H1 (cell line): Measurements from ENCODE around the gene CELA2A. TPM values are rescaled to one million over a fixed set of nuclear protein-coding genes. Genes with fewer than 3 reads are reported as not detected.

Experiments
- CTCF ChIA-PET: fragments of 300-600 bp; sonication (Branson Sonifier 250); formaldehyde crosslinking; loops from one replicate; lab custom pipeline; 2021; ENCODE audit not compliant: partially characterized antibody; lab: Charles Lee
- POLR2A ChIA-PET: fragments of 300-600 bp; sonication (Branson Sonifier 250); formaldehyde crosslinking; loops from one replicate; lab custom pipeline; 2021; ENCODE audit warnings: inconsistent platforms; ENCODE audit not compliant: partially characterized antibody; lab: Charles Lee
- DNase-seq, 2 experiments: peaks; one replicate each; pipeline versions ENCODE4 v3.0.0 to v3.0.0-alpha.2; 2010 to 2022; ENCODE audit warnings: low spot score in 2 of 2, low read depth in 1 of 2, mixed read lengths in 1 of 2
- FAIRE-seq: peaks from 2 replicates; lab custom pipeline; 2011; peaks lifted over from hg19 to GRCh38; lab: Jason Lieb, UNC
- H2AFZ ChIP-seq: 2 replicates; pipeline ENCODE4 v1.8.1; 2012; ENCODE audit warnings: low read length, inconsistent platforms
- H2AK5ac ChIP-seq: 2 replicates; pipeline ENCODE4 v1.6.1; 2013; ENCODE audit warnings: low read depth, low read length
- H2BK120ac ChIP-seq: replicated peaks from 2 replicates; pipeline ENCODE3; 2013; ENCODE audit warnings: low read depth, low read length, inconsistent platforms
- H2BK12ac ChIP-seq: 2 replicates; pipeline ENCODE4 v1.6.1; 2013; ENCODE audit warnings: low read depth, low read length
- H2BK15ac ChIP-seq: 2 replicates; pipeline ENCODE4 v1.6.1; 2013; ENCODE audit warnings: low read length
- H2BK20ac ChIP-seq: 2 replicates; pipeline ENCODE4 v1.6.1; 2013; ENCODE audit warnings: low read length
- H2BK5ac ChIP-seq: 2 replicates; pipeline ENCODE4 v1.6.1; 2013; ENCODE audit warnings: low read depth, low read length
- H3K14ac ChIP-seq: 2 replicates; pipeline ENCODE4 v1.6.1; 2013; ENCODE audit warnings: inconsistent platforms; ENCODE audit not compliant: insufficient read length
- H3K18ac ChIP-seq: 2 replicates; pipeline ENCODE4 v1.6.1; 2013; ENCODE audit warnings: low read length; ENCODE audit errors: extremely low read depth
- H3K23ac ChIP-seq: 2 replicates; pipeline ENCODE4 v1.6.1; 2013; ENCODE audit warnings: inconsistent platforms; ENCODE audit not compliant: insufficient read length
- H3K23me2 ChIP-seq: 2 replicates; pipeline ENCODE4 v1.6.1; 2013; ENCODE audit warnings: low read depth, low read length
- H3K27ac ChIP-seq: 2 replicates; pipeline ENCODE4 v1.6.1; 2011; ENCODE audit warnings: low read depth, low read length, inconsistent platforms
- H3K27me3 ChIP-seq, 4 experiments: replicated peaks in 1 of 4; 1 replicate in 1 of 4; 2 replicates in 3 of 4; pipeline versions ENCODE4 v1.6.1 to v1.8.1; 2011 to 2013; ENCODE audit warnings: low read length in 3 of 4, mild to moderate bottlenecking in 3 of 4, inconsistent platforms in 2 of 4, mixed read lengths in 2 of 4, moderate library complexity in 1 of 4; ENCODE audit not compliant: control insufficient read depth in 3 of 4, insufficient read depth in 3 of 4; ENCODE audit errors: extremely low read depth in 1 of 4
- H3K36me3 ChIP-seq, 4 experiments: 2 replicates each; pipeline versions ENCODE4 v1.6.1 to v1.8.1; 2011 to 2013; ENCODE audit warnings: mild to moderate bottlenecking in 4 of 4, low read length in 3 of 4, moderate library complexity in 2 of 4, control low read depth in 1 of 4, inconsistent platforms in 1 of 4; ENCODE audit not compliant: insufficient read depth in 4 of 4, control insufficient read depth in 2 of 4
- H3K4ac ChIP-seq: replicated peaks from 2 replicates; pipeline ENCODE3; 2013; ENCODE audit warnings: low read length, low read depth, mixed read lengths, inconsistent platforms; ENCODE audit not compliant: insufficient read length
- H3K4me1 ChIP-seq, 4 experiments: replicated peaks in 1 of 4; 1 replicate in 1 of 4; 2 replicates in 3 of 4; pipeline versions ENCODE4 v1.6.1 to v1.8.1; 2011 to 2013; ENCODE audit warnings: low read length in 3 of 4, inconsistent platforms in 2 of 4, mixed read lengths in 1 of 4; ENCODE audit not compliant: insufficient read depth in 4 of 4, control insufficient read depth in 3 of 4
- H3K4me2 ChIP-seq, 2 experiments: 2 replicates each; pipeline versions ENCODE4 v1.6.1 to v1.8.1; 2011 to 2013; ENCODE audit warnings: low read depth in 2 of 2, low read length in 2 of 2, control low read depth in 1 of 2, inconsistent platforms in 1 of 2, mild to moderate bottlenecking in 1 of 2; ENCODE audit not compliant: insufficient read depth in 1 of 2
- H3K4me3 ChIP-seq, 4 experiments: fragments of 200-600, 300-600 bp in 1 of 4; sonication (generic), shearing (Covaris generic), sonication (Bioruptor Twin) in 1 of 4; 2 replicates each; pipeline versions ENCODE4 v1.5.1 to v1.8.1; 2011 to 2016; ENCODE audit warnings: low read length in 4 of 4, low read depth in 3 of 4, control low read depth in 2 of 4, inconsistent platforms in 2 of 4, mild to moderate bottlenecking in 2 of 4, mixed read lengths in 1 of 4, moderate library complexity in 1 of 4; ENCODE audit not compliant: insufficient read depth in 2 of 4; ENCODE audit errors: extremely low read depth in 1 of 4
- H3K56ac ChIP-seq: replicated peaks from 2 replicates; pipeline ENCODE3; 2013; ENCODE audit warnings: low read depth, mild to moderate bottlenecking, mixed read lengths, low read length, inconsistent platforms; ENCODE audit not compliant: insufficient read length
- H3K79me1 ChIP-seq: 2 replicates; pipeline ENCODE4 v1.6.1; 2013; ENCODE audit warnings: low read depth, low read length, control low read depth
- H3K79me2 ChIP-seq, 2 experiments: 2 replicates each; pipeline versions ENCODE4 v1.6.1 to v1.8.1; 2012 to 2013; ENCODE audit warnings: low read length in 2 of 2, mild to moderate bottlenecking in 2 of 2, inconsistent platforms in 1 of 2; ENCODE audit not compliant: insufficient read depth in 2 of 2, control insufficient read depth in 1 of 2
- H3K9ac ChIP-seq, 4 experiments: replicated peaks in 1 of 4; 1 replicate in 1 of 4; 2 replicates in 3 of 4; pipeline versions ENCODE4 v1.6.1 to v1.8.1; 2011 to 2013; ENCODE audit warnings: low read depth in 3 of 4, low read length in 3 of 4, control low read depth in 2 of 4, mild to moderate bottlenecking in 2 of 4, moderate library complexity in 2 of 4, inconsistent platforms in 1 of 4; ENCODE audit errors: extremely low read depth in 1 of 4
- H3K9me3 ChIP-seq, 2 experiments: 2 replicates each; pipeline versions ENCODE4 v1.6.1 to v1.8.1; 2012 to 2013; ENCODE audit warnings: mild to moderate bottlenecking in 2 of 2, moderate library complexity in 2 of 2, control low read depth in 1 of 2, inconsistent platforms in 1 of 2, low read depth in 1 of 2, low read length in 1 of 2, mixed read lengths in 1 of 2; ENCODE audit not compliant: insufficient read depth in 2 of 2
- H4K20me1 ChIP-seq, 2 experiments: replicated peaks in 1 of 2; 2 replicates each; pipeline versions ENCODE3 to v1.8.1; 2011 to 2013; ENCODE audit warnings: inconsistent platforms in 2 of 2, low read length in 2 of 2, mild to moderate bottlenecking in 1 of 2; ENCODE audit not compliant: insufficient read depth in 2 of 2, control insufficient read depth in 1 of 2
- H4K5ac ChIP-seq: 2 replicates; pipeline ENCODE4 v1.6.1; 2013; ENCODE audit warnings: low read length, low read depth, mixed read lengths, inconsistent platforms; ENCODE audit not compliant: insufficient read length
- H4K8ac ChIP-seq: 2 replicates; pipeline ENCODE4 v1.8.0; 2013; ENCODE audit warnings: mild to moderate bottlenecking, moderate library complexity, low read length, inconsistent platforms; ENCODE audit not compliant: insufficient read depth; ENCODE audit errors: extremely low read depth
- H4K91ac ChIP-seq: replicated peaks from 2 replicates; pipeline ENCODE3; 2013; ENCODE audit warnings: low read length, mixed read lengths, inconsistent platforms; ENCODE audit not compliant: insufficient read length
- BRCA1 ChIP-seq: IDR thresholded peaks from 2 replicates; pipeline ENCODE4 v1.6.1; 2012; ENCODE audit warnings: low read depth, low read length, improper control_type of control experiment
- CEBPB ChIP-seq: IDR thresholded peaks from 2 replicates; pipeline ENCODE4 v1.6.1; 2012; ENCODE audit warnings: low read depth, low read length
- WGBS, 2 experiments: shearing (Covaris generic) in 1 of 2; methylation state at CpG; one replicate each; pipeline versions ENCODE4 v1.1.6 to v1.1.7; 2013 to 2015; ENCODE audit warnings: low lambda C conversion rate in 2 of 2, mixed read lengths in 2 of 2, inconsistent platforms in 1 of 2, low coverage in 1 of 2, missing lambda C conversion rate in 1 of 2; ENCODE audit not compliant: insufficient replicate concordance in 2 of 2, insufficient coverage in 1 of 2, insufficient read length in 1 of 2; ENCODE audit errors: extremely low coverage in 1 of 2, missing lambda C conversion rate in 1 of 2; 5-methylcytosine and 5-hydroxymethylcytosine counted together
- polyA plus RNA-seq, 7 experiments: library from polyadenylated mRNA; depleted of rRNA in 3 of 7; stranded (reverse) in 5 of 7; unstranded in 2 of 7; fragments of >200 nt in 5 of 7; fragments of 200-250 nt in 2 of 7; gene quantifications; 1 replicate in 5 of 7; 2 replicates in 1 of 7; 4 replicates in 1 of 7; pipeline versions ENCODE4 v1.2.1 to v1.2.3, GENCODE V29; 2011 to 2013; ENCODE audit warnings: missing spikeins in 2 of 7, mixed read lengths in 2 of 7
- total RNA-seq: library from RNA; stranded (reverse); fragmentation: NEBNext Ultra II Directional; extraction: Animal tissue kit (Norgen Biotek cat#: 25700); gene quantifications from 2 replicates; pipeline ENCODE4 v1.2.1, GENCODE V29; 2021

CELA2A gene
- total and polyA plus RNA-seq, 2 of the 8 experiments (the other 6 are each of a cell fraction or from before 2014, with no cell fraction given) = not detected

GRCh38 chr1:15479654-15480347 lies 23.3 kb downstream of the CELA2A start:
- Histone ChIP-seq H2BK12ac (no peak overlapping the region), H3K79me1 (no peaks in the 10 kb centered on the region), H3K4me3 (no peak overlapping the region), H2BK120ac (no peak overlapping the region), H3K36me3 (no peaks in the 10 kb centered on the region), H3K18ac (no peak overlapping the region), H3K14ac (no peak overlapping the region), H2AK5ac (no peak overlapping the region), H3K9me3 (no peaks in the 10 kb centered on the region), H2BK20ac (no peak overlapping the region), H4K91ac (no peak overlapping the region), H4K8ac (no peak overlapping the region), H2BK5ac (no peak overlapping the region), H3K4me2 (no peak overlapping the region), H4K5ac (no peak overlapping the region), H3K56ac (no peak overlapping the region), H3K79me2 (no peaks in the 10 kb centered on the region), H3K9ac (no peak overlapping the region), H3K4ac (no peak overlapping the region), H3K23me2 (no peaks in the 10 kb centered on the region), H3K27me3 (no peaks in the 10 kb centered on the region), H3K23ac (no peak overlapping the region), H2BK15ac (no peak overlapping the region), H3K27ac (no peak overlapping the region), H3K4me1 (no peaks in the 10 kb centered on the region; a peak in 1 of 7 replicates), H2AFZ (no peak overlapping the region), H4K20me1 (peaks cover 0 to 3% of the 10 kb centered on the region in 2 experiments)
- FAIRE-seq = no peak
- ChIA-PET POLR2A (no interaction called here), CTCF (no interaction called here)
- WGBS, 2 experiments = 89% methylated on average over 11 of the region's 11 CpGs; no CpG with 5 or more reads in 1 of the 2 experiments
- DNase-seq = no peak
- peak; percentile 75; the same call in 1 of the 2 replicates for TF ChIP-seq CEBPB
- no peak for TF ChIP-seq BRCA1
